H9 (cell line): ENCODE measurements around the gene MAPK4. TPM values are rescaled to one million over a fixed set of nuclear protein-coding genes. Genes with fewer than 3 reads are reported as not detected.

Experiments used
- DNase-seq: peaks from one replicate; pipeline ENCODE4 v3.0.0-alpha.2; 2017
- H2AFZ ChIP-seq: one replicate; pipeline ENCODE4 v1.6.1; 2013; ENCODE audit warnings: mild to moderate bottlenecking, low read length, control low read depth, moderate library complexity
- H2AK5ac ChIP-seq: 2 replicates; pipeline ENCODE4 v1.6.1; 2013; ENCODE audit warnings: low read length, control low read depth, mixed read lengths; ENCODE audit not compliant: insufficient read length
- H2BK120ac ChIP-seq: one replicate; pipeline ENCODE4 v1.6.1; 2013; ENCODE audit warnings: low read depth, mild to moderate bottlenecking, low read length, control low read depth, inconsistent platforms; ENCODE audit not compliant: poor library complexity, severe bottlenecking
- H2BK12ac ChIP-seq: 2 replicates; pipeline ENCODE4 v1.6.1; 2013; ENCODE audit warnings: low read length, control low read depth, mixed read lengths, low read depth; ENCODE audit not compliant: insufficient read length
- H2BK15ac ChIP-seq: 2 replicates; pipeline ENCODE4 v1.6.1; 2013; ENCODE audit warnings: low read depth, low read length, control low read depth
- H2BK20ac ChIP-seq: one replicate; pipeline ENCODE4 v1.6.1; 2013; ENCODE audit warnings: low read depth, mild to moderate bottlenecking, low read length, control low read depth, inconsistent platforms; ENCODE audit not compliant: poor library complexity, severe bottlenecking
- H2BK5ac ChIP-seq: 2 replicates; pipeline ENCODE4 v1.6.1; 2013; ENCODE audit warnings: low read length, control low read depth, mixed read lengths; ENCODE audit not compliant: insufficient read length
- H3K14ac ChIP-seq: 2 replicates; pipeline ENCODE4 v1.6.1; 2013; ENCODE audit warnings: low read length, control low read depth; ENCODE audit not compliant: insufficient read depth
- H3K18ac ChIP-seq: 2 replicates; pipeline ENCODE4 v1.6.1; 2013; ENCODE audit warnings: low read depth, mild to moderate bottlenecking, mixed read lengths, low read length, control low read depth; ENCODE audit not compliant: insufficient read length
- H3K23ac ChIP-seq: 2 replicates; pipeline ENCODE4 v1.6.1; 2013; ENCODE audit warnings: low read length, control low read depth, mixed read lengths, low read depth; ENCODE audit not compliant: insufficient read length
- H3K23me2 ChIP-seq: 2 replicates; pipeline ENCODE4 v1.6.1; 2013; ENCODE audit warnings: low read depth, mild to moderate bottlenecking, mixed read lengths, low read length, control low read depth; ENCODE audit not compliant: insufficient read length, poor library complexity, severe bottlenecking
- H3K27ac ChIP-seq: 2 replicates; pipeline ENCODE4 v1.5.1; 2013; ENCODE audit warnings: low read length, control low read depth, mixed read lengths, low read depth; ENCODE audit not compliant: insufficient read length
- H3K27me3 ChIP-seq: 2 replicates; pipeline ENCODE4 v1.6.1; 2013; ENCODE audit warnings: low read length, control low read depth, inconsistent platforms; ENCODE audit not compliant: insufficient read depth
- H3K4ac ChIP-seq: 2 replicates; pipeline ENCODE4 v1.6.1; 2013; ENCODE audit warnings: low read depth, mild to moderate bottlenecking, control low read depth, inconsistent platforms, low read length, moderate library complexity
- H3K4me1 ChIP-seq: 2 replicates; pipeline ENCODE4 v1.6.1; 2013; ENCODE audit warnings: low read length, control low read depth, inconsistent platforms; ENCODE audit not compliant: insufficient read depth
- H3K4me2 ChIP-seq: 2 replicates; pipeline ENCODE4 v1.6.1; 2013; ENCODE audit warnings: low read length, control low read depth, mixed read lengths; ENCODE audit not compliant: insufficient read length, insufficient read depth
- H3K56ac ChIP-seq: 2 replicates; pipeline ENCODE4 v1.6.1; 2013; ENCODE audit warnings: low read depth, mild to moderate bottlenecking, mixed read lengths, low read length, control low read depth; ENCODE audit not compliant: insufficient read length
- H3K79me1 ChIP-seq: 2 replicates; pipeline ENCODE4 v1.6.1; 2013; ENCODE audit warnings: low read depth, mild to moderate bottlenecking, moderate library complexity, low read length, control low read depth, inconsistent platforms; ENCODE audit not compliant: insufficient read depth, poor library complexity, severe bottlenecking
- H3K79me2 ChIP-seq: 2 replicates; pipeline ENCODE4 v1.6.1; 2013; ENCODE audit warnings: low read length, control low read depth, inconsistent platforms; ENCODE audit not compliant: insufficient read depth
- H3K9ac ChIP-seq: 2 replicates; pipeline ENCODE4 v1.6.1; 2013; ENCODE audit warnings: low read length, control low read depth, mixed read lengths; ENCODE audit not compliant: insufficient read length; ENCODE audit errors: extremely low read depth
- H3K9me3 ChIP-seq: one replicate; pipeline ENCODE4 v1.6.1; 2013; ENCODE audit warnings: low read depth, low read length, inconsistent platforms; ENCODE audit not compliant: control insufficient read depth
- H3T11ph ChIP-seq: one replicate; pipeline ENCODE4 v1.6.1; 2013; ENCODE audit warnings: mild to moderate bottlenecking, low read length, control low read depth, inconsistent platforms
- H4K20me1 ChIP-seq: one replicate; pipeline ENCODE4 v1.6.1; 2013; ENCODE audit not compliant: control insufficient read depth, insufficient read length, insufficient read depth
- H4K5ac ChIP-seq: 2 replicates; pipeline ENCODE4 v1.6.1; 2013; ENCODE audit warnings: low read depth, mild to moderate bottlenecking, mixed read lengths, low read length, control low read depth; ENCODE audit not compliant: insufficient read length
- H4K8ac ChIP-seq: replicated peaks from 2 replicates; pipeline ENCODE4 v1.6.1; 2013; ENCODE audit warnings: low read length, control low read depth, mixed read lengths, low read depth; ENCODE audit not compliant: insufficient read length
- H4K91ac ChIP-seq: 2 replicates; pipeline ENCODE4 v1.6.1; 2013; ENCODE audit warnings: low read depth, mild to moderate bottlenecking, moderate library complexity, mixed read lengths, low read length, control low read depth; ENCODE audit not compliant: insufficient read length
- H3K27ac Mint-ChIP-seq, 3 experiments: 2 replicates in 2 of 3; 3 replicates in 1 of 3; pipeline ENCODE4 v1.8.0; 2020 to 2021; ENCODE audit warnings: mixed read lengths in 3 of 3, mild to moderate bottlenecking in 1 of 3, moderate library complexity in 1 of 3
- H3K27me3 Mint-ChIP-seq: 2 replicates; pipeline ENCODE4 v1.8.0; 2021; ENCODE audit warnings: low read depth, mild to moderate bottlenecking, moderate library complexity, mixed read lengths
- H3K36me3 Mint-ChIP-seq, 3 experiments: 2 replicates in 2 of 3; 3 replicates in 1 of 3; pipeline ENCODE4 v1.8.0; 2020 to 2021; ENCODE audit warnings: low read depth in 3 of 3, mixed read lengths in 3 of 3; ENCODE audit not compliant: insufficient read depth in 1 of 3
- H3K4me1 Mint-ChIP-seq, 2 experiments: 2 replicates each; pipeline ENCODE4 v1.8.0; 2020; ENCODE audit warnings: mixed read lengths in 2 of 2
- H3K4me3 Mint-ChIP-seq, 2 experiments: 2 replicates in 1 of 2; 3 replicates in 1 of 2; pipeline ENCODE4 v1.8.0; 2020 to 2021; ENCODE audit warnings: mild to moderate bottlenecking in 2 of 2, mixed read lengths in 2 of 2, moderate library complexity in 1 of 2
- H3K9me3 Mint-ChIP-seq, 2 experiments: 2 replicates in 1 of 2; 3 replicates in 1 of 2; pipeline ENCODE4 v1.8.0; 2020; ENCODE audit warnings: mild to moderate bottlenecking in 2 of 2, mixed read lengths in 2 of 2, moderate library complexity in 1 of 2
- CTCF ChIP-seq: fragments of 200-600 bp; sonication (generic); conservative IDR thresholded peaks from 3 replicates; pipeline ENCODE4 v1.8.0; 2021; ENCODE audit warnings: antibody characterized with exemption, mild to moderate bottlenecking
- WGBS: extraction: QIAGEN DNeasy Blood & Tissue Kit; methylation state at CpG from one replicate; pipeline ENCODE4 v1.1.7; 2013; ENCODE audit warnings: missing lambda C conversion rate, low lambda C conversion rate, mixed read lengths; ENCODE audit not compliant: insufficient read length; ENCODE audit errors: extremely low coverage; 5-methylcytosine and 5-hydroxymethylcytosine counted together
- total RNA-seq: library from RNA; stranded (reverse); gene quantifications from 2 replicates; pipeline ENCODE4 v1.2.1, GENCODE V29; 2021

MAPK4 gene
- total RNA-seq, 1 experiment from 2014 or later, result 1.6 TPM

- no peak overlapping the region for H2BK20ac ChIP-seq
- H3K79me1 ChIP-seq, result no peaks in the 10 kb centered on the region
- H3T11ph ChIP-seq, result no peak overlapping the region
- no peak overlapping the region for H3K27ac ChIP-seq
- H4K5ac ChIP-seq, result no peak overlapping the region
- no peak overlapping the region for H3K14ac ChIP-seq
- H3K56ac ChIP-seq, result no peak overlapping the region
- H3K4ac ChIP-seq, result no peak overlapping the region
- Mint-ChIP-seq H3K4me3 (no peak overlapping the region; a peak in 1 of 5 replicates), H3K4me1 (peaks cover 12 to 24% of the 10 kb centered on the region in 2 experiments), H3K9me3 (no peaks in the 10 kb centered on the region; a peak in 1 of 5 replicates), H3K27me3 (peaks cover 6% of the 10 kb centered on the region), H3K36me3 (peaks cover 0 to 4% (median 3%) of the 10 kb centered on the region in 3 experiments; a peak in 4 of 7 replicates), H3K27ac (no peak overlapping the region)
- no peaks in the 10 kb centered on the region for H3K27me3 ChIP-seq
- no CpG with 5 or more reads among the region's 10 CpGs for WGBS
- no peaks in the 10 kb centered on the region for H3K79me2 ChIP-seq
- no peak overlapping the region for H4K8ac ChIP-seq
- no peak for DNase-seq
- TF ChIP-seq CTCF, result no peak
- H2BK15ac ChIP-seq, result no peak overlapping the region
- no peak overlapping the region for H3K18ac ChIP-seq
- H4K91ac ChIP-seq, result no peak overlapping the region
- H2AK5ac ChIP-seq, result no peak overlapping the region
- no peak overlapping the region for H3K23ac ChIP-seq
- H2BK12ac ChIP-seq, result no peak overlapping the region
- no peak overlapping the region for H2BK120ac ChIP-seq
- no peaks in the 10 kb centered on the region for H3K4me1 ChIP-seq
- H2AFZ ChIP-seq, result no peak overlapping the region
- H2BK5ac ChIP-seq, result no peak overlapping the region
- no peaks in the 10 kb centered on the region for H4K20me1 ChIP-seq
- H3K4me2 ChIP-seq, result no peak overlapping the region
- no peaks in the 10 kb centered on the region for H3K23me2 ChIP-seq
- H3K9ac ChIP-seq, result no peak overlapping the region
- no peaks in the 10 kb centered on the region for H3K9me3 ChIP-seq
These were observed 66.4 kb downstream of the MAPK4 start for GRCh38 chr18:50626317-50626716.
